Lower lobe of right lung (tissue), 2 donors: ENCODE results near the gene LMO1. TPM values are rescaled to one million over a fixed set of nuclear protein-coding genes. Genes with fewer than 3 reads are reported as not detected.

Source experiments
- ATAC-seq, 2 donors: fragments of 200-7000 bp; cut with Tn5 transposase; one replicate each; pipeline ENCODE4 v1.9.1; 2020 to 2022; ENCODE audit warnings: mild to moderate bottlenecking in 2 of 2, moderate library complexity in 2 of 2
- DNase-seq: peaks from one replicate; pipeline ENCODE4 v3.0.0-alpha.2; 2020
- H3K27ac ChIP-seq: fragments of 200-600 bp; one replicate; pipeline ENCODE4 v1.8.0; 2022
- H3K27me3 ChIP-seq: fragments of 200-600 bp; one replicate; pipeline ENCODE4 v1.8.0; 2022; ENCODE audit warnings: low read depth
- H3K36me3 ChIP-seq: fragments of 200-600 bp; one replicate; pipeline ENCODE4 v1.8.0; 2022; ENCODE audit warnings: mild to moderate bottlenecking
- H3K4me1 ChIP-seq: fragments of 200-600 bp; one replicate; pipeline ENCODE4 v1.8.0; 2022
- H3K4me3 ChIP-seq: fragments of 200-600 bp; one replicate; pipeline ENCODE4 v1.8.0; 2022; ENCODE audit warnings: mild to moderate bottlenecking
- H3K9me3 ChIP-seq: fragments of 200-600 bp; one replicate; pipeline ENCODE4 v1.8.0; 2022
- CTCF ChIP-seq: fragments of 200-600 bp; IDR thresholded peaks from one replicate; pipeline ENCODE4 v1.8.0; 2022; ENCODE audit warnings: antibody characterized with exemption, mild to moderate bottlenecking
- intact Hi-C: fragments of 100-400 bp; cut with DNase I; formaldehyde crosslinking; loops from one replicate; pipeline ENCODE4 v1.11.0; 2022
- total RNA-seq: library from RNA; stranded (reverse); fragmentation: NEBNext Ultra II Directional; extraction: Animal tissue kit (Norgen Biotek cat#: 25700); gene quantifications from one replicate; pipeline ENCODE4 v1.2.1, GENCODE V29; 2021
- donor health status: DM: no; HTN: yes; CAD: no; lungs with severe emphysema.

Gene LMO1
- total RNA-seq, 1 donor from 2014 or later = not detected

GRCh38 chr11:8267831-8268529 is 4.3 kb upstream of the LMO1 start:
- peak; percentile 34 to 35 for ATAC-seq
- Histone ChIP-seq H3K4me1 (peaks cover 17% of the 10 kb centered on the region), H3K27ac (no peak overlapping the region), H3K27me3 (peaks cover 78% of the 10 kb centered on the region), H3K9me3 (no peaks in the 10 kb centered on the region), H3K36me3 (no peaks in the 10 kb centered on the region), H3K4me3 (peak overlapping the region; percentile 51)
- DNase-seq = no peak
- TF ChIP-seq CTCF = no peak
- intact Hi-C loops = no loop called here

GRCh38 chr11:8267280-8267679 is 3.6 kb upstream of the LMO1 start:
- intact Hi-C loops = no loop called here
- Histone ChIP-seq H3K36me3 (no peaks in the 10 kb centered on the region), H3K27ac (no peak overlapping the region), H3K4me3 (no peak overlapping the region), H3K27me3 (peaks cover 85% of the 10 kb centered on the region), H3K9me3 (no peaks in the 10 kb centered on the region), H3K4me1 (peaks cover 24% of the 10 kb centered on the region)
- ATAC-seq (no peak), DNase-seq (no peak)
- TF ChIP-seq CTCF = no peak

- Histone ChIP-seq H3K36me3 (no peaks in the 10 kb centered on the region), H3K9me3 (no peaks in the 10 kb centered on the region), H3K27me3 (peaks cover 92% of the 10 kb centered on the region), H3K4me1 (peaks cover 26% of the 10 kb centered on the region), H3K27ac (no peak overlapping the region), H3K4me3 (no peak overlapping the region)
- intact Hi-C loops = no loop called here
- TF ChIP-seq CTCF = no peak
- ATAC-seq (no peak), DNase-seq (no peak)
Observed at GRCh38 chr11:8266246-8267241, 2.9 kb upstream of the LMO1 start.

GRCh38 chr11:8265681-8266241 is 2.1 kb upstream of the LMO1 start:
- Histone ChIP-seq H3K4me1 (peaks cover 26% of the 10 kb centered on the region), H3K27ac (no peak overlapping the region), H3K9me3 (no peaks in the 10 kb centered on the region), H3K36me3 (no peaks in the 10 kb centered on the region), H3K4me3 (no peak overlapping the region), H3K27me3 (peaks cover 93% of the 10 kb centered on the region)
- intact Hi-C loops = no loop called here
- TF ChIP-seq CTCF = no peak
- ATAC-seq = no peak
- peak; percentile 18 for DNase-seq

DNA sequence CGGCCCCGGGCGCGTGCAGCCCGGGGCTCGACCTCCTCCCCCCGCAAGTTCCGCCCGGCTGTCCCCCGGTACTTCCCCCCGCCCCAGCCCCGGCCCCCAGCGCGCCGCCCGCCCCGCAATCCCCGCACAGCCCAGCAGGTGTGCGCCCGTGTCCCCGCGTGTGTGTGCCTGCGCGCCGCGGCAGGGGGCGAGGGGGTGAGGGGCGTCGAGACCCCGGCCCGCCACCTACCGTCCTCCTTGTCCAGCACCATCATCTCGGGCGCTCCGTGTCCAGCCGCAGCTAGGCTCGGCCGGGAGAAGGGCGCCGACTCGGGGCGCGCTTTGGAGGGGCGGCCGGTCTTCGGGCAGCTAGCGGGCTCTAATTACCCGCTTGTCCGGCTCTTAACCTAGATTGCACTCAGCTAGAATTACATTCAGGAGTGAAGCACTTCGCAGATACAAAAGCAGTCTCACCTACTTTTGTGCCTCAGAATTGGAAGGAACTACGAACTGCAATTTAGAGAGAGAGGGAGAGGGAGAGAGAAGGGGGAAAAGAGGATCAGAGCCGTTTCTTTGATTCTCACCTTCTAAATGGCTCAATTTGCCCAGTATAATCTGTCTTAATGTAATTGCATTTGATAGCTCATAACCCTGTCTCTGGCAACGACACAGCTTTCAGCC is 439 bp downstream of the LMO1 start:
- intact Hi-C loops = no loop called here
- peaks cover 26% of the 10 kb centered on the region for H3K4me1 ChIP-seq
- no peak overlapping the region for H3K27ac ChIP-seq
- TF ChIP-seq CTCF = no peak
- no peak for DNase-seq
- no peaks in the 10 kb centered on the region for H3K9me3 ChIP-seq
- no peaks in the 10 kb centered on the region for H3K36me3 ChIP-seq
- peaks cover 82% of the 10 kb centered on the region for H3K27me3 ChIP-seq
- peak in 1 of 2 donors; percentile 40 for ATAC-seq
- peak overlapping the region; percentile 54 for H3K4me3 ChIP-seq
